ENCODE measurements around the gene CFC1.
"Not testable (repeated sequence)": the region's sequence is repeated elsewhere in the genome, so short reads cannot be mapped to it uniquely, and the experiment has no call there.

CFC1 gene

DNA sequence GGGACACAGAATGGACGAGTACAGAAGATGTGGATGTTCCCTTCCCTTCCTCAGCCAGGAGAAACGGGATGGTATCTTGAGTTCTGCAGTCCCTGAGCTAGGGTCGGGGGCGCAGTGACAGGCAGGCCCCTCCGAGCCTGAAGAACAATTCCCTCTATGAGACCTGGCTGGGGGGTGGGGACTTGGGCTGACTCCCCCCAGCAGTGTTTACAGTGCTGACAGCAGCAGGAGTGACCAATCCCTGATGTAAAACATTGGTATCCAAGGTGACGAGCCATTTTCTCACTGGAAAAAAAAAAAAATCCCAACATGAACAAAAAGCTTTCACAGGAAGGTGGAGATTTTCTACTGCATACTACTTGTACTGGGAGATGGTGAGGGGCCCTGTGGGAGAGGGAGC is at the start of gene CFC1:
Gene CFC1, minus strand, starts transcription at position 183 of the 400 bp plus-strand sequence. CDS start 288 bp downstream, outside the sequence.
- not testable (repeated sequence) for H3K4me3 ChIP-seq (ENCODE audit: low read depth, low read length)

DNA sequence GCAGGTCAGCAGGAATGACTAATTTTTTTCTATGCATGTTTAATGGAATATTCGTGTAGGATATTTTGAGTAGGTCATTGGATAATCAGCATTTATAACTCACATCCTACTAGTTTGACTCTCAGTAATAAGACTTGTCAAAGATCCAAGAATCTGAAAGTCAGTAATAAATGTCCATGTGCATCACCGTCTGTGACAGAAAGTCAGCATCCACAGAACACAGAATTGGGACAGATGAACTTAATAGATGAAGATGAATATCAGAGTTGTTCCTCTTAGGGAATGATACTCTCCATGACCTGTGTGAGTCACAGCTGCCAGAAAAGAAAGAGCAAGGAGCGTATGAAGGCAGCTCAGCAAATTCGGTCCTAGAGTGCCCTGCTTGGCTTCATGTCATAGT is 42.3 kb upstream of the CFC1 start:
- not testable (repeated sequence) for H3K4me3 ChIP-seq (ENCODE audit: low read depth, low read length)

DNA sequence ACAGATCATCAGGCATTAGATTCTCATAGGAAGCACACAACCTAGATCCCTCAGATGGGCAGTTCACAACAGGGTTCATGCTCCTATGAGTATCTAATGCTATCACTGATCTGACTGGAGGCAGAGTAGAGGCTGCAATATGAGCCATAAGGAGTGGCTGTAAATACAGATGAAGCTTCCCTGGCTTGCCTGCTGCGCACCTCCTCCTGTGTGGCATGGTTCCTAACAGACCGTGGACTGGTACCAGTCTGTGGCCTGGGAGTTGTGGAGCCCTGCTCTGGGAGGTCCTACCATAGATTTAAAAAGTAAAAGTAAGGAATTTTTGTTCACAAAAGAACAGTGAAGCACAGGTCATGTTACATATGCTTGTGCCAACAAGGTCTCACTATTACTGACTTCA is 39.6 kb upstream of the CFC1 start:
- not testable (repeated sequence) for H3K4me3 ChIP-seq (ENCODE audit: low read depth, low read length)

DNA sequence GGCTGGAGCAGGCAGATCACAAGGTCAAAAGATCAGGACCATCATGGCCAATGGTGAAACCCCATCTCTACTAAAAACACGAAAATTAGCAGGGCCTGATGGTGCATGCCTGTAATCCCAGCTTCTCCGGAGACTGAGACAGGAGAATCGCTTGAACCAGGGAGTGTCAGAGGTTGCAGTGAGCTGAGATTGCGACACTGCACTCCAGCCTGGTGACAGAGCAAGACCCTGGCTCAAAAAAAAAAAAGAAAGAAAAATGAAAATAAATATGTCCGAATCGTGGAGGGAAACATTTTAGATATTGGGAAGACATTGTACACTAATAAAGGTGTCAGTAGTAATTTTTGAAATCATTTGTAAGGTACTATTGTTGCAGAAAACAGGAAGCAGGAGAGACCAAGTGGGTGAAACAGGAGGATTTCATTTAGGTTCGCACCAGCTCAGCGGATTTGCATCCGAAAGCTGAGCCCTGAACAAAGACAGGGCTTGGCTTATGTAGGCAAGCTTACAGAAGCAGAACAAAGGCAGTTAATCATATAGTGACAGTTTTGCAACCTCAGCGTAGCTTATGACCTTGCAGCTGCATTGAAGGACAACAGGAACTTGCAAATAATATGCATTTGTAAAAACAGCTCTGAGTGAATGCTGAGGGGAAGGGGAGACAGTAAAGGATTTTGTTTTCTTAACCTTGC is 29.6 kb upstream of the CFC1 start:
- not testable (repeated sequence) for H3K4me3 ChIP-seq (ENCODE audit: low read depth, low read length)

DNA sequence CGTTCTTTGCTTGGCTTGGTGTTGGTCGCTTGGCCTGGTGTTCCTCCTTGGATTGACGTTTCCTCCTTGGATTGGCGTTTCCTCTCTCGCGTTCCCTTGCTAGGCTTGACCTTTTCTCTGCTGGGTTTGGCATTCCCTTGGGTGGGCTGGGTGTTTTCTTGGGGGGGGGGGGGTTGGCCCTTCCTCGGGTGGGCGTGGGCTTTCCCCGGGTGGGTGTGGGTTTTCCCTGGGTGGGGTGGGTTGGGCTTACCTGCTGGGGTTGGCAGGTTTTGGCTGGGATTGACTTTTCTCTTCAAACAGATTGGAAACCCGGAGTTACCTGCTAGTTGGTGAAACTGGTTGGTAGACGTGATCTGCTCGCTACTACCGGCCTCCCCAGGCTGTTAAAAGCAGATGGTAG is 11.8 kb upstream of the CFC1 start, which contains the start of gene POTEJ:
Gene POTEJ, plus strand, starts transcription at position 301 of the 400 bp plus-strand sequence. Its CDS starts 93 bp downstream, at position 394.
- not testable (repeated sequence) for H3K4me3 ChIP-seq (ENCODE audit: low read depth, low read length)

DNA sequence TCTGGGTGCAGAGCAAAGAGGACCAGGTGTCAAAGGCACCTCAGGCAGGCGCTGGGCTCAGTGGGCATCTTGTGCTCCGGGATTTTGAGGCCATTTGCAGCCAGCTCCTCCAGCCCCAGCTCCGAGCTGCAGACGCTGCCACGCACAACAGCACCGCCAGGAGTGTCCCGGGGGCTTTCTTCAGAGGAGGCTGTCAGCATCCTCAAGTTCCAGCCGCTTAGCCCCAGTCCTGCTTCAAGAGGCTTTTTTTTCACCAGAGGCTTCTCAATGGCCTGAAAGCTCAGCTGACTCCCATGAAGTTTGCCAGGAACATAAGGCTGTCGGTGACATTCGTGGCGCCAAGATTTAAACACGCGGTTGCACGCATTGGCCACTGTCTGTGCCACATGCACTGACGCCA is 11.1 kb upstream of the CFC1 start:
- H3K4me3 ChIP-seq (ENCODE audit: low read depth, low read length) = not testable (repeated sequence)

DNA sequence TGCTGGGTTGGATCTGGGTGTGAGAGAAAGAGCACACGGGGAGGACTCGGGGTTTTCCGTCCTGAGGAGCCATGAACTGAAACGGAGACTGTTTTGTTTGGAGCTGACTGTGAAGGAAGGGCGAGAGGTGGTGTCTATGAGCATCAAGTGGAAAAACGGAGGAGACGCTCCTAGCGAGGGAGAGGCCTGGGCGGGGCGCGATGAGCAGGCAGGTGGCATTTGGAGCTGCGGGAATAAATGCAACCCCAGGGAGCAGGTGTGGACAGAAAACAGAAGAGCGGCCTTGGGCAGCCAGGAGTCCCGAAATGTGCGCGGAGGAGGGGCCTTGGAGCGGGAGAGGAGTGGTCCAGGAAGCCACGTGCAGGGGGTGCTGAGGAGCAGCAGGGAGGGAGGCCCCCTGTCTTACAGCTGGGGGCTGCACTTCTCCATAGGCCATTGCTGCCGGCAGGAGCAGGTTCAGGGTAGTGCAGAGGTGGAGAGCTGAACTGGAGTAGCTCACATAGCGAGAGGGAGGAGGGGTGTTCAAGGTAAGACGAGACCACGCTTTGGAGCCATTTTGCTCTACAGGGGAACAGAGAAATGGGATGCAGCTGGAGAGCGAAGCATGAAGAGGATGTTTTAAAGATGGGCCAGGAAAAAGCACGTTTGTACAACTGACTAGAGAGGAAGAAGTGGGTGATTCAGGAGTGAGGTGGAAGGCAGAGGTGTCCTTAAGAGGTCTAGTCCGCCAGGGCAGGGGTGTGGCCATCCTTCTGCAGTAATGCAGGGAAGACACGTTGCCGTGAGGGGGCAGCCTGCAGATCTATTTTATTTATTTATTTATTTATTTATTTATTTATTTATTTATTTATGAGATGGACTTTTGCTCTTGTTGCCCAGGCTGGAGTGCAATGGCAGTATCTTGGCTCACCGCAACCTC is 9.9 kb upstream of the CFC1 start:
- not testable (repeated sequence) for H3K4me3 ChIP-seq (ENCODE audit: low read depth, low read length)

DNA sequence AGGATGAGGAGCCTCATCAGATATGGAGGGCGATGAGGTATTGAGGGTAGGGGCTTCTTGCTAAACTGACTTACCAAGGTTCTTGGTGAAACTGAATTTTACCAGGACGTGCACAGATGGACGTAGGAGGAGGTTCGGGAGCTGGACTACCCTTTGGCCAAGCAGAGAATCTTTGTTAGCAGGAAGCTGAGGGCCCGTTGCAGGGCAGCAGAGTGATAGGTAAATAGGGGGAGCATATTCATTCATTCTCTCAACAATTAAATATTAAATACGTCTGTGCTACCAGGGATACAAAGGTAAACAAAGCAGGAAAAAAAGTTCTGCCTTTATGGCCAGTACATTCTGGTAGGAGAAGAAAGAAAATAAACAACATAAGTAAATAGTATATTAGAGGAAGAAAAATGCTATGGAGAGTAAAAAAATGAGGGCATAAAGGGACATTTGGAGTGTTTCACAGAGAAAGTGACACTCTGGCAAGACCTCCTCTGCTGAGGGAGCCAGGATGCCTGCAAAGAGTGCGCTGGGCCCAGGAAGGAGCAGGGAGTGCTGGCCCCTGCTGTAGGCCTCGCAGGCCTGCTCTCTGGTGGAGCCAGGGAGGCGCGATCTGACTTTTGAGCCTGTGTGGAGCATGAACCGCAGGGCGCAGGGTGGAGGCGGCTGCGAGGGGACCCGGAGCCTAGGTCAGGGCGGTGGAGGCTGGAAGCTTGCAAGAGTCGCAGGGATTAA is 9.1 kb upstream of the CFC1 start:
- H3K4me3 ChIP-seq (ENCODE audit: low read depth, low read length) = not testable (repeated sequence)

DNA sequence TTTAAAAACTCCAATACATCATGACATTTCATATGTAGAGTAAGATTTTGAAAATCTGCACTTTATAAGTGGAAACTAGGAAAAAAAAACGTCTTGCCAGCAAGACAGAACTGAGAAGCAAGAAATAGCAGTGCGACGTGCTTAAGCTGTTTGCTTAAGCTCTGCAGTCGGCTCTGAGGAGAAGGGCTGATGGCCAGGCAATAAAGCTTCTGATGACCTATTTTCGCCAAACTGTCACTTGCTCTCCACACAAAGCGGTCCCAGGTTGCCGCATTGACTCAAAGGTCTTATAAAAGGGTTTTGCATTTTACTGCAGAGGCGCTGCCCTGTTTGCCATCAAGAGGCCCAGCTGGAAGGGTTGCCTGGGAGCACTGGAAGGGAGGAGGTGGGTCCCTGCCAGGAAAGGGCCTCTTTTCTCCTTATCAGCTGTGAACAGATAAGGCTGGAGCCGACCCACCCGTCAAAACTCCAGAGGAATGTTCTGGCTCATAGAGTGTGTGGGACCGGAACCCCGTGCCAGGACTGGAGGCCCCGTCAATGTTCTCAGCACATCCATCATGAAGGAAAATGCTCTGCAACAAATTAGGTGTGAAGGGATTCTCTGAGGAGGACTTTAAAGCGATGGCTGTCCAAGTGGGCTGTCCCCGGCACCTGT is 2.4 kb upstream of the CFC1 start:
- not testable (repeated sequence) for H3K4me3 ChIP-seq (ENCODE audit: low read depth, low read length)

DNA sequence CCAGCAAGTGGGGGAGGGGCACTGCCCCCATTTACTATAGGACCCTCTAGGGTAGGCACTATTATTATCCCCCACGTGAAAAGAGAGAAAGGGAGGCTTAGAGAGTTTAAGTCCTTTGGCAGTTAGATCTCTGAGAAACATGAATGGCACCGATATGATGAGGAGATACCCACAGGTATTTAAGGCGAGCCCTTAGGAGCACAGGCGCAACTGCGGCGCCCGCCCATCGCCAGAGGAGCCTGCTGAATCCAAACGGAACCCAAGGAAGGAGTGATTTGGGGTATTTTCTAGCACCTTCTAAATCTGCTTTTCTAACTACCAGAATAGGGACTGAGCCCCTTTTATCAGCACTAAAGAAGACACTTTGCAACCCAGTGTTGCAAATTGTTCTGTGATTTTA is 551 bp upstream of the CFC1 start:
- H3K4me3 ChIP-seq (ENCODE audit: low read depth, low read length) = not testable (repeated sequence)

DNA sequence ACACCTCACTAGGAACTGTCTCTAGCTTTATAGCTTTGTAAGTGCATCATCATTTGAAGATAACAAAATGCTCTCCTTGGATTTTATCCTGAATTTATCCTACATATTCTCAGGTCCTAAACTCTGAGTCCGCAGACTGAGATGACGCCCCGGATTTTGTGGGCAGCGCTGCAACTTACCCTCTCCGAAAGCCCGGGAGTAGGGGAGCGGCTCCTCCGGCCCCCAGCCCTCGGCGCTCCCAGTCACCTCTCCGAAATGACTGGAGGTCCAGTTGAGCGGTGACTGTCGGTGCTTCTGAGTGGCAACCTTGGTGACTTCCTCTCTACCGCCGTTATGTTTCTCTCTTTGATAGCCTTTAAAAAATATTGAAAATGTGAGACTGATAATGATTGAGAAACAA is 912 bp downstream of the CFC1 start:
- not testable (repeated sequence) for H3K4me3 ChIP-seq (ENCODE audit: low read depth, low read length)

DNA sequence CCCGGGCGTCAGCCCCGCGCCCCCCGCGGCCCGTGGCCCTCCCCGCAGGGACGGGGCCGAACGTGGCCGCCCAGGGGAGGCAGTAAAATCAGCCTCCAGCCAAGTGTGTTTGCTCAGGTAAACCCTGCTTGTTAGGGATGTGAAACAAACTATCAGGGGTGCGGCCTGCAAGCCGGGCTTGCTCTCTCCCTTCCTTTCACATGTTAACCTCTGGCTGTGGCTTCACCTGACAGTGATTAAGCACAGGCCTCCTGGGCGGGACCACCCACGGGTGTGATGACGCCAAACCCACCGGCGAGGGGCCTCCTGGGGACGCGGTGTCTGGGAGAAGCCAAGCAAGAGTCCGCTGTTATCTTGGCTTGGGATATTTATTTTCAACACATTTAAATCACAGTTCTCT is 1.4 kb downstream of the CFC1 start:
- H3K4me3 ChIP-seq (ENCODE audit: low read depth, low read length) = not testable (repeated sequence)

DNA sequence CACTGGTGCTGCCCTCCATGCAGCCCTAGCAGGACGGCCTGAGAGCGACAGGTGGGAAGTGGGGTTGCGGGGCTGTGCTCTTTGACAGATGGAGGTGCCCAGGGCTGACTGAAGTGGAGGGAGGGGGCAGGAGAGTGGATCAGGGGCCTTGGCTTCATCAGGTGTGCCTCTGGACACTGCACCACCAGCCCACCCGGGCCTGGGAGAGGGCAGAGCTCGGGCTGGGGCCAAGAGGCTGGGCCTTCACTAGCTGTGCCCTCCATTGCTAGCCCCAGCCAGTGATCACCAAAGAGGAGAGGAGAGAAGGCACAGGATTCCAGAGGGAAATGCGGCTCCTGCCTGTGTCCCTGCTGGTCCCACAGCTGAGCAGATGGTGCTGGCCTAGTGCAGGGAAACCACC is 2.6 kb downstream of the CFC1 start:
- H3K4me3 ChIP-seq (ENCODE audit: low read depth, low read length) = not testable (repeated sequence)

DNA sequence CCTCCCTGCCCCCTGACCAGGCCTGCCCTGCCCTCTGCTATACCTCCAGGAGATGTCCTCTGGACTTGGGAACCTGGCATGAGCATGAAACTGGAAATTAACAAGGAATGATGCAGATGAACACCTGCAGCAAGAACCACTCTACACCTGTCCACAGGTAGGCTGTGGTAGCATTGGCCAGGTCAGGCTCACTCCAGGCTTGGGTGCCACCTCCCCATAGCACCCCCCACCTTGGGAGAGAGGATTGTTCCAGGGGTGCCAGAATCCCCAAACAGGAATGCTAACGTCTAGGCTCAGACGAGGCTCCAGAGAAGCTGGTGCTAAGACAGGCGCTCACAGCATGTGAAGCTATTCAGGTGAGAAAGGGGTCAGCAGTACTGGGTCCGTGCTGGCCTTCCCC is 5.4 kb downstream of the CFC1 start:
- not testable (repeated sequence) for H3K4me3 ChIP-seq (ENCODE audit: low read depth, low read length)

DNA sequence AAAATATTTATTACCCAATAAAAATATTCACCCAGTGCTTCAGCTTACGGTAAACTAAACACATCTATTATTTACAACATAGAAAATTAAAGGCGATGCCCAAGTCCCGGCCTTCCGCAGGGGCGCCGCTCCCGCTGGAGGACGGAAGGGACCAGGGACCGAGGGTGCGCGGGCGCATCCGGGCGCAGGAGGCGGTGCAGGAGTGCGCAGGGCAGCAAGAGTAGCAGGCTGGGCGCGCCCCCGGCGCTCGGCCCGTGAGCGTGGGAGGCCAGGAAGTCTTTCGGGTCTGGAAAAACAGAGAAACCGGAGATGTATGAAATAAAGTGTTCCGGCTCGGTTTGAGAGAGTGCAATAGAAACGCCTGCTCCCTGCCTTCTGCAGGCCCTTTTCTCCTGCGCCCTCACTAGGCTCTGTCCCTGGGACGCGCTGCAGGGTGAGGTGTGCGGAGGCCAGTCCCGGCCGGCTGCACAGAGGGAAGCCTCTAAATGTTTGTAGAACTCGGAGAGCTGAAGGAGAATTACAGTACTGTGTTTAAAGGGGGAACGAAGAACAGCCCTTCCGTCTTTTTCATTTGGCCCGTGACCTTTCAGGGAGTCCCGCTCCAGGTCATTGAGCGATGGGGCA is 6.5 kb downstream of the CFC1 start:
- not testable (repeated sequence) for H3K4me3 ChIP-seq (ENCODE audit: low read depth, low read length)

DNA sequence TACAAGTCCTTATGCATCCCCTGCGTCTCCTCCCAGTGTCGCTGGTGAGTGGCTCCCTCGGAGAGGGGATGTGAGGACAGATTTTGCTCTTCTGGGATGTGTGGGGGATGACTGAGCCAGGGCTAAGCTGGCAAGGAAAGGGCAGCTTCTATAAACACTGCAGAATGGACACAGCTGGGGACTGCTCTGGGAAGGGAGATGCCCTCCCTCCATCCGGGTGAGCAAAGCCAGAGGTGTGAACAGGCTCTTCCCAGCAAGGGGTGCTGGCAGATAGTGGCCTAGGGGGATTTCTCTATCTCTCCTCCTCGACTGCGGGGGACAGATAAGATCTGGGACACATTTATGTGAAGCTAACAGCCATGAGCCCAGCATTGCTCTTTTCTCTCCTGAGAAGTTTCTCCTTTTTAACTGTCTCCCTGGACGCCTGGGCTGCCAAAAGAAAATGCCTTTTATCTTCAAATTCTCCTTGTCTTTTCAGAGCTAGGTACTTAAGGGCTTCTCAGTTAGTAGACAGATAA is 8.5 kb downstream of the CFC1 start:
- not testable (repeated sequence) for H3K4me3 ChIP-seq (ENCODE audit: low read depth, low read length)

DNA sequence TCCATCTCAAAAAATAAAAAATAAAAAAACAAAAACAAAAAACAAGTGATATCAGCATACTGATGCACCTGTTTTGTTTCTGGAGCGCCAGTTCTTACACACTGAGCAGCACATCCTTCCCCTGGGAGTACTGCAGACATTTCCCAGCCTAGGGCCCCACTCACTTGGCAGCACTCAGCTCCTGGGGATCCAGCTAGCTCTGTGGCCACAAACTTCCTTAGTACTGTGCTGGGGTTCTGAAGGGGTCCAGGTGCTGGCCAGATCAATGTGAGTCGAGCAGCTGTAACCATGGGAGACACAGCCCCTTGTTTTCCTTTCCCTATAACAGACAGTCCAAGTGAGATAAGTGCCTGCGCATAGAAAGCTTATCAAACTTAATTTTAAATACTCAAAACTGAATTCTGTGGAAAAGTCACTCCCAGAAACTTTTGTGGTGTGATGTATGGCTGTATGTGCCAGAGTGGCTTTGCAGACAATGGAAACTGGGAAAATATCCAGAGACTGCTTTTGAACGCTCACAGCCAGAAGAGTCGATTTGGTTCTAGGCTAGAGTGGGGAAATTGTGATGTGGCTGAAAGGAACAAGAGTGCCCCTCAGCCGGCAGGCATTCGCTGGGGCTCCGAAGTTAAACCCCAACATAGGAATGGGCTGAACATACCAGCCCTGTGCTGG is 9.1 kb downstream of the CFC1 start:
- H3K4me3 ChIP-seq (ENCODE audit: low read depth, low read length) = not testable (repeated sequence)

DNA sequence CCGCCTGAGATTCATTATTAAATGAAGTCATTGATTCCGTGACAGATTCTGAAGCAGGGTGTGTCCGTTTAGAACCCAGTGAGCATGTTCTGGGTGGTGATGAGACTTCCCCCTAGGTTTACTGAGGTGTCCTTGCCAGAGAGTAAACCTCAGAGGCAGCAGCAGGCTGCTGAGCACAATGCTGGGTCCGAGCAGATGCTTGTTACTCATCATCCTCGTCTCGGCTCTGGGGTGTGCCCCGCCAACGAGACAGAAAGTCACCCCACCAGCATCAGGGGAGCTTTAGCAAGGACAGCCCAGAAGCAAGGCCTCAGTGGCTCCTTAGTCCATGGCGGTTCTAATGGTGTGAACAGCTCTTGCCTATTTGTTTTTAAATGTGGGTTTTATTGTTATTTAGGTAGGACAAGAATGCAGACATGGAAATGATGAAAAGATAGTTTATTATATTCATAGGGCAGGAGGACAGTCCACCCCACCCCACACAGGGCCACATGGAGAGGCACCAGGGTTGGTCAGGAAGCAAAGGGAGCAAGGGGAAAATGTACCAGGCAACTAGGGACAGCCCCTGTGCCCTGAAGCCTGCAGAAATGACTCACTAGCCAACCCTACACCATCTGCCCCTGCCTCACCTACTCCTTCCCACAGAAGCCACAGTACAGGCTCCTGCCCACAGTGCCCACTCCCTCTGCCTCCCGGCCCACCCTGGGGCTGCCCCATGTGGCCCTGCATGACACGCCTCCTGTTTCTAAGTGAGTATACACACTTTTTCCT is 10.5 kb downstream of the CFC1 start:
- H3K4me3 ChIP-seq (ENCODE audit: low read depth, low read length) = not testable (repeated sequence)

DNA sequence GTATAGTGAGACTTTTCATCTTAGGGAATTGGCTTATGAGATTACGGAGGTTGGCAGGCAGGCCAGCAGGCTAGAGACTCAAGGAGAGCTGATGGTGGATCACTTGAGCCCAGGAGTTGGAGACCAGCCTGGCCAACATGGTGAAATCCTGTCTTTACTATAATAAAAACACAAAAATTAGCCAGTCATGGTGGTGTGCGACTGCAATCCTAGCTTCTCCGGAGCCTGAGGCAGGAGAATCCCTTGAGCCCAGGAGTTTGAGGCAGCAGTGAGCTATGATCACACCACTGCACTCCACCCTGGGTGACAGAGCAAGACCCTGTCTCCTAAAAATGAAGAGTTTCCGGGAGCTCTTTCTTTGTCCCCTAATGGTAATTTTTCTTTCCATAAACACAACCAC is 14.6 kb downstream of the CFC1 start:
- H3K4me3 ChIP-seq (ENCODE audit: low read depth, low read length) = not testable (repeated sequence)
